Epithelial cell of esophagus (primary cell): ENCODE measurements around the gene TMA7B.

Experiments used
- DNase-seq: peaks from one replicate; pipeline ENCODE4 v3.0.0; 2010; ENCODE audit warnings: low read depth
- H3K4me3 ChIP-seq: 2 replicates; pipeline ENCODE4 v1.5.1; 2011; ENCODE audit warnings: mild to moderate bottlenecking, low read length, control low read depth
- CTCF ChIP-seq: IDR thresholded peaks from 2 replicates; pipeline ENCODE4 v1.5.1; 2011; ENCODE audit warnings: low read depth, mild to moderate bottlenecking, low read length, control low read depth, inconsistent platforms; ENCODE audit not compliant: insufficient read depth; ENCODE audit errors: missing control alignments

The TMA7B gene

DNA sequence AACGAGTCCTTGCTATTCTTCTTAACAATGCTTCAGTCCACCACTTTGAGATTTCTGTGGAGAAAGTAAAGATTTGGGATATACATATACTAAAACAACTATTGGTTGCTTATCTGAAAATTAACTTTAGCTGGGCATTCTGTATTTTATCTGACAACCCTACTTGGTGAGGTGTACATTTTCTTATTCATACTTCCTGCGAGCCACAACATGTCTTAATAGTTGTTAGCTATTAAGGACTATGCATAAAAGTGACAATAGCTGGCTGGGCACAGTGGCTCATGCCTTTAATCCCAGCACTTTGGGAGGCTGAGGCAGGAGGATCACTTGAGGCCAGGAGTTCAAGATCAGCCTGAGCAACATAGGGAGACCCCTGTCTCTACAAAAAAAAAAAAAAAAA is 28.0 kb upstream of the TMA7B start:
- DNase-seq: peak; percentile 55
- H3K4me3 ChIP-seq: no peak overlapping the region
- no peak for TF ChIP-seq CTCF

DNA sequence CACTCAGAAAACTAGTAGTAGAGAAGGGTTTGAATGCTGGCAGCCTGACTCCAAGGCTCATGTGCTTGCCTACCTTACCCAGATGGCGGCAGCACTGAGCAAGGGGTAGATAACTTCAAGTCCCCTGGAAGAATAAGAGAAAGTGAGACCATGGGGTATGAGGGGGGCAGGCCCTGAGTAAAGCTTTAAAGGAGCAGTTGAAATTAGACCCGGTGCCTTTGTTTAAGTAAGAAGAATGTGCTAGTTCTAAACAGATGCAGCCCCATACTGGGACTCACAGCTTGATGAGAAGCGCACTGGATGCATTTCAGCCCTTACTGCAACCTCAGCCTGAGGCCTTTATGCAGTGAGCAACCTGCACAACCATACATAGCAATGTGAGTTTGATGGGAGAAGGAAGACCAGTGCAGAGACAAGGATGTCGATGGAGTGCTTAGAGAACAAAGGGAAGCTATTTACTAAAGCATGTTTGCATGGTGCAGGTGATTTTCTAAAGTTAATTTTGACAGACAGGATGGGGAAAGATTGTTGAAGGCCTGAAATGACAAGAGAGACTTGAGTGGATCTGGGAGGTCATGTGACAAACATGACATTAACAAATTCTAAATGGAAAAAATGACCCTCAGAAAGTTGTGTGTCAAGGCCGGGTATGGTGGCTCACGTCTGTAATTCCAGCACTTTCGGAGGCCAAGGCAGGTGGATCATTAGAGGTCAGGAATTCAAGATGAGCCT is 27.1 kb upstream of the TMA7B start:
- H3K4me3 ChIP-seq: no peak overlapping the region
- peak; percentile 40 for TF ChIP-seq CTCF
- peak; percentile 30 for DNase-seq

GRCh38 chr22:39933741-39934140 is 26.5 kb upstream of the TMA7B start:
- no peak for DNase-seq
- no peak for TF ChIP-seq CTCF
- no peak overlapping the region for H3K4me3 ChIP-seq

- no peak for DNase-seq
- H3K4me3 ChIP-seq: no peak overlapping the region
- no peak for TF ChIP-seq CTCF
Measured at GRCh38 chr22:39935116-39935515, 25.1 kb upstream of the TMA7B start.

- TF ChIP-seq CTCF: no peak
- no peak overlapping the region for H3K4me3 ChIP-seq
- no peak for DNase-seq
Measured at GRCh38 chr22:39935612-39936011, 24.6 kb upstream of the TMA7B start.

DNA sequence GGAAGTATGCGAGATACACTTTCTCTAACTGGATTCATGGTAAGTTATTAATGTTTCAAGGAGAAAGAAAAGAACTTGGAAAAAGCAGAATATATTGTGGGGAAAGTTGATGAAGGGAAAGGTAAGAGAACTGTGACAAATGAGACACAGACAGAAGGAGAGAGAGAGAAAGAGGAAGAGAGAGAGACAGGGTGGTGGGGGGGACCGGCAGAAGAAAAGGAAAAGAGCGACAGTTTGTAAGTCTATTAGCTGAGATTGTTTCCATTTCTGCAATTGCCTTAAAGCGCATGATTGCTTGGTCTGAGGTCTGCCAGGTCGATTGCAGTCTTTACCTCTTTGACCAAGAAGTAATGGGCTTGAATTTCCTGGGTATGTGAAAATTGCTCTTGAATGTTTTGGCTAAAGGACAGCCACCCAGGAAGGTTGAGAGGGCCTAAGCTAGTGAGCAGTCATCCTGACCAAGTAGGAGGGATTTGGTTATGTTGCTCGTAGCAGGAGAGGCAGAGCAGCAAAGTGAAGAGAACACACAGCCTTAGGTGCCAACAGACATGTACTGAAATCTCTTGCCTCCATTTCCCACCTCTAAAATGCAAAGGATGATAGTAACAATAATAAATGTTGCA is 23.6 kb upstream of the TMA7B start:
- no peak for DNase-seq
- no peak for TF ChIP-seq CTCF
- no peak overlapping the region for H3K4me3 ChIP-seq

DNA sequence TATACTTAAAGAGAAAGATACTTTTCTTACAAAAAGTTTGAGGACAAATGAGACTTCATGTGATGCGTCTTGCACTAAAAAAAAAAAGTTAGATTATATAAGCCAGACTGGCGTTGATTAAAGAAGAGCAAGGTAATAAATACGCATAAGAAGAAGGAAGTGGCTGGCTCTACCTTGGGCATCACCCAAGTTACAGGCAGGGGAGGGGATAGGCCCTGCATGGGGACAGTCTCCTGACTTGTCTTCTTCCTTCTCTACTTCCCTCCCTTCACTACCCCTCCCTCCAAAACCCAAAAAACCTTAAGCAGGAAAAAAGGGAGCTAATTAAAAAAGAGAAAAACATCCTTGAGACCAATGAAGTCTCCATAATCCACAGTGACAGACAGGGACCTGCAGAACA is 22.3 kb upstream of the TMA7B start:
- no peak overlapping the region for H3K4me3 ChIP-seq
- no peak for TF ChIP-seq CTCF
- no peak for DNase-seq
